Upper lobe of left lung (tissue), 6 donors: Measurements from ENCODE around the gene HNF4A. TPM values are rescaled to one million over a fixed set of nuclear protein-coding genes. Genes with fewer than 3 reads are reported as not detected.
A peak's percentile ranks its signal among the peaks of the same experiment; 100 is the strongest.

Experiments
- ATAC-seq, 2 donors: fragments of 200-7000 bp; cut with Tn5 transposase; one replicate each; pipeline ENCODE4 v1.9.1; 2022; ENCODE audit warnings: mild to moderate bottlenecking in 2 of 2, moderate library complexity in 2 of 2; ENCODE audit not compliant: low FRiP score in 2 of 2
- DNase-seq, 2 donors: peaks; one replicate each; pipeline ENCODE4 v3.0.0-alpha.2; 2019 to 2020
- H3K27ac ChIP-seq, 4 donors: fragments of 200-600 bp; sonication (generic); one replicate each; pipeline ENCODE4 v1.5.1; 2016 to 2019
- H3K27me3 ChIP-seq, 4 donors: fragments of 200-600 bp; sonication (generic); one replicate each; pipeline ENCODE4 v1.5.1; 2017 to 2019
- H3K36me3 ChIP-seq, 4 donors: fragments of 200-600 bp; sonication (generic); one replicate each; pipeline ENCODE4 v1.5.1; 2016 to 2019
- H3K4me1 ChIP-seq, 4 donors: fragments of 200-600 bp; sonication (generic); one replicate each; pipeline ENCODE4 v1.5.1; 2018 to 2019
- H3K4me3 ChIP-seq, 4 donors: fragments of 200-600 bp; sonication (generic); one replicate each; pipeline ENCODE4 v1.5.1; 2017 to 2019; ENCODE audit warnings: mild to moderate bottlenecking in 2 of 4, moderate library complexity in 1 of 4
- H3K9me3 ChIP-seq, 4 donors: fragments of 200-600 bp; sonication (generic); one replicate each; pipeline ENCODE4 v1.5.1; 2018 to 2019
- CTCF ChIP-seq, 6 experiments: fragments of 450-650 bp in 4 of 6; fragments of 200-600 bp in 2 of 6; sonication (generic) in 2 of 6; IDR thresholded peaks; one replicate each; pipeline ENCODE4 v1.5.1; 2016 to 2019; ENCODE audit warnings: antibody characterized with exemption in 6 of 6
- EP300 ChIP-seq, 4 donors: sonication (generic); formaldehyde crosslinking; IDR thresholded peaks; one replicate each; pipeline ENCODE4 v1.5.1; 2017; ENCODE audit warnings: antibody characterized with exemption in 4 of 4, control low read depth in 2 of 4
- POLR2A ChIP-seq, 4 donors: fragments of 450-650 bp; IDR thresholded peaks; one replicate each; pipeline ENCODE4 v1.5.1; 2016 to 2017; ENCODE audit warnings: antibody characterized with exemption in 4 of 4, mild to moderate bottlenecking in 2 of 4
- POLR2AphosphoS5 ChIP-seq, 2 donors: sonication (generic); formaldehyde crosslinking; IDR thresholded peaks; one replicate each; pipeline ENCODE4 v1.5.1; 2017; ENCODE audit warnings: antibody characterized with exemption in 2 of 2
- WGBS, 2 donors: methylation state at CpG; one replicate each; pipeline ENCODE4 v1.1.5; 2017 to 2018; 5-methylcytosine and 5-hydroxymethylcytosine counted together
- total RNA-seq, 6 donors: library from RNA; depleted of rRNA in 4 of 6; stranded (reverse); fragments of >200 nt in 4 of 6; gene quantifications; one replicate each; pipeline versions ENCODE4 v1.1.0 to v1.2.1, GENCODE V29; 2016 to 2021
- donor health status: DM: no; HTN: no; CAD: no; lungs with moderate emphysema.
- donor health status: DM: no; HTN: yes; CAD: no; lungs with severe emphysema.

Gene HNF4A
- total RNA-seq, 6 donors from 2014 or later, result under 0.01 to 0.74 (median 0.45) TPM; not detected in 2

GRCh38 chr20:44403194-44404112 lies 48.0 kb downstream of the HNF4A start:
- no peaks in the 10 kb centered on the region for H3K9me3 ChIP-seq
- WGBS, 2 donors, result 73 to 87% methylated on average over 4 to 10 of the region's 11 CpGs
- DNase-seq, result no peak
- H3K4me1 ChIP-seq, result no peaks in the 10 kb centered on the region
- no peak for ATAC-seq
- no peak for TF ChIP-seq POLR2AphosphoS5 (IDR thresholded peaks at IDR 0.05)
- no peak for TF ChIP-seq CTCF (IDR thresholded peaks at IDR 0.05)
- no peak for TF ChIP-seq EP300 (IDR thresholded peaks at IDR 0.05)
- no peak for TF ChIP-seq POLR2A (IDR thresholded peaks at IDR 0.05)
- no peaks in the 10 kb centered on the region for H3K27me3 ChIP-seq
- no peaks in the 10 kb centered on the region for H3K36me3 ChIP-seq
- no peak overlapping the region for H3K4me3 ChIP-seq
- no peak overlapping the region for H3K27ac ChIP-seq

GRCh38 chr20:44404204-44405181 lies 49.0 kb downstream of the HNF4A start:
- H3K4me3 ChIP-seq, result no peak overlapping the region
- ATAC-seq, result peak in 1 of 2 donors; percentile 28

GRCh38 chr20:44405257-44405656 lies 49.8 kb downstream of the HNF4A start:
- H3K9me3 ChIP-seq, result no peaks in the 10 kb centered on the region
- H3K36me3 ChIP-seq, result no peaks in the 10 kb centered on the region
- no peak overlapping the region for H3K4me3 ChIP-seq
- no peaks in the 10 kb centered on the region for H3K27me3 ChIP-seq
- ATAC-seq (no peak), DNase-seq (no peak)
- H3K27ac ChIP-seq, result no peak overlapping the region
- WGBS, 2 donors, result 73 to 81% methylated on average over 6 of the region's 6 CpGs
- no peaks in the 10 kb centered on the region for H3K4me1 ChIP-seq
- TF ChIP-seq CTCF (IDR thresholded peaks at IDR 0.05), result no peak
- no peak for TF ChIP-seq EP300 (IDR thresholded peaks at IDR 0.05)
- no peak for TF ChIP-seq POLR2A (IDR thresholded peaks at IDR 0.05)
- TF ChIP-seq POLR2AphosphoS5 (IDR thresholded peaks at IDR 0.05), result no peak

More at GRCh38 chr20:44404204-44405181, 49.0 kb downstream of the HNF4A start:
- 69 to 81% methylated on average over 21 of the region's 21 CpGs for WGBS, 2 donors
- no peak overlapping the region for H3K27ac ChIP-seq
- H3K36me3 ChIP-seq, result no peaks in the 10 kb centered on the region
- H3K4me1 ChIP-seq, result no peaks in the 10 kb centered on the region
- DNase-seq, result no peak
- TF ChIP-seq CTCF (IDR thresholded peaks at IDR 0.05), result no peak
- TF ChIP-seq POLR2A (IDR thresholded peaks at IDR 0.05), result no peak
- TF ChIP-seq POLR2AphosphoS5 (IDR thresholded peaks at IDR 0.05), result no peak
- no peak for TF ChIP-seq EP300 (IDR thresholded peaks at IDR 0.05)
- no peaks in the 10 kb centered on the region for H3K27me3 ChIP-seq
- no peaks in the 10 kb centered on the region for H3K9me3 ChIP-seq

- 89 to 92% methylated on average over 20 of the region's 20 CpGs for WGBS, 2 donors
- DNase-seq, result no peak
- TF ChIP-seq POLR2A (IDR thresholded peaks at IDR 0.05), result no peak
- TF ChIP-seq POLR2AphosphoS5 (IDR thresholded peaks at IDR 0.05), result no peak
- no peak for TF ChIP-seq CTCF (IDR thresholded peaks at IDR 0.05)
- TF ChIP-seq EP300 (IDR thresholded peaks at IDR 0.05), result no peak
- H3K27ac ChIP-seq, result no peak overlapping the region
- H3K4me3 ChIP-seq, result no peak overlapping the region
- H3K4me1 ChIP-seq, result no peaks in the 10 kb centered on the region
- no peaks in the 10 kb centered on the region for H3K27me3 ChIP-seq
- ATAC-seq, result no peak
- no peaks in the 10 kb centered on the region for H3K9me3 ChIP-seq
- no peaks in the 10 kb centered on the region for H3K36me3 ChIP-seq
These were observed 50.5 kb downstream of the HNF4A start for GRCh38 chr20:44405785-44406571.
